OCI-LY1 (cell line): ENCODE data around the gene STEAP3.

ENCODE experiments used
- H2AFZ ChIP-seq: fragments of 200-600 bp; sonication (generic), shearing (Covaris generic); 2 replicates; pipeline ENCODE4 v1.6.0; 2014; ENCODE audit warnings: antibody characterized with exemption, mild to moderate bottlenecking, low read length
- H3F3A ChIP-seq: fragments of 200-600 bp; sonication (generic), shearing (Covaris generic); 2 replicates; pipeline ENCODE4 v1.6.0; 2014; ENCODE audit warnings: mild to moderate bottlenecking, antibody characterized with exemption, low read length, moderate library complexity; ENCODE audit not compliant: insufficient read depth
- H3K27ac ChIP-seq: fragments of 200-600 bp; sonication (generic); 2 replicates; pipeline ENCODE4 v1.5.1; 2014; ENCODE audit warnings: low read length, mixed run types, mild to moderate bottlenecking, low read depth; ENCODE audit not compliant: poor library complexity, severe bottlenecking
- H3K27me3 ChIP-seq: fragments of 200-600 bp; sonication (generic); 2 replicates; pipeline ENCODE4 v1.6.0; 2014; ENCODE audit warnings: antibody characterized with exemption, mild to moderate bottlenecking, low read length, moderate library complexity; ENCODE audit not compliant: insufficient read depth
- H3K36me3 ChIP-seq: fragments of 200-600 bp; sonication (generic); 2 replicates; pipeline ENCODE4 v1.6.1; 2014; ENCODE audit warnings: mild to moderate bottlenecking, antibody characterized with exemption, low read length, moderate library complexity, mixed read lengths; ENCODE audit not compliant: insufficient read depth
- H3K4me1 ChIP-seq: fragments of 200-600 bp; sonication (generic); 2 replicates; pipeline ENCODE4 v1.5.1; 2014; ENCODE audit warnings: mild to moderate bottlenecking, low read length, moderate library complexity; ENCODE audit not compliant: insufficient read depth, severe bottlenecking
- H3K4me2 ChIP-seq: fragments of 200-600 bp; sonication (generic), shearing (Covaris generic); 2 replicates; pipeline ENCODE4 v1.6.1; 2014; ENCODE audit warnings: low read length
- H3K4me3 ChIP-seq: fragments of 200-600 bp; sonication (generic); 2 replicates; pipeline ENCODE4 v1.5.1; 2014; ENCODE audit warnings: low read length, low read depth, mild to moderate bottlenecking, mixed read lengths; ENCODE audit not compliant: poor library complexity, severe bottlenecking
- H3K79me2 ChIP-seq: fragments of 200-600 bp; shearing (Covaris generic); 2 replicates; pipeline ENCODE4 v1.6.1; 2016; ENCODE audit warnings: mixed run types, low read length, mixed read lengths; ENCODE audit not compliant: insufficient read depth
- H3K9ac ChIP-seq: fragments of 200-600 bp; sonication (generic), shearing (Covaris generic); 2 replicates; pipeline ENCODE4 v1.6.1; 2014; ENCODE audit warnings: mild to moderate bottlenecking, low read length, mixed read lengths
- H3K9me2 ChIP-seq: fragments of 200-600 bp; sonication (generic), shearing (Covaris generic); 2 replicates; pipeline ENCODE4 v1.6.1; 2014; ENCODE audit warnings: low read depth, mild to moderate bottlenecking, low read length, mixed read lengths
- H3K9me3 ChIP-seq: fragments of 200-600 bp; shearing (Covaris generic); 2 replicates; pipeline ENCODE4 v1.6.1; 2014; ENCODE audit warnings: low read length, mixed read lengths
- H4K20me1 ChIP-seq: fragments of 200-600 bp; sonication (generic), shearing (Covaris generic); 2 replicates; pipeline ENCODE4 v1.6.0; 2016; ENCODE audit warnings: mild to moderate bottlenecking, low read length; ENCODE audit not compliant: insufficient read depth
- EZH2 ChIP-seq: fragments of 200-600 bp; sonication (generic), shearing (Covaris generic); IDR thresholded peaks from 2 replicates; pipeline ENCODE4 v1.8.0; 2017; ENCODE audit warnings: borderline replicate concordance, mixed run types, mild to moderate bottlenecking, antibody characterized with exemption, low read length, moderate library complexity, mixed read lengths
- TF ChIP-seq, protein P1 (sequence below): fragments of 200-600 bp; sonication (generic), shearing (Covaris generic); IDR thresholded peaks from 2 replicates; pipeline ENCODE4 v1.5.1; 2017; ENCODE audit warnings: mild to moderate bottlenecking, antibody characterized with exemption, low read length, moderate library complexity, mixed read lengths

STEAP3 gene

DNA sequence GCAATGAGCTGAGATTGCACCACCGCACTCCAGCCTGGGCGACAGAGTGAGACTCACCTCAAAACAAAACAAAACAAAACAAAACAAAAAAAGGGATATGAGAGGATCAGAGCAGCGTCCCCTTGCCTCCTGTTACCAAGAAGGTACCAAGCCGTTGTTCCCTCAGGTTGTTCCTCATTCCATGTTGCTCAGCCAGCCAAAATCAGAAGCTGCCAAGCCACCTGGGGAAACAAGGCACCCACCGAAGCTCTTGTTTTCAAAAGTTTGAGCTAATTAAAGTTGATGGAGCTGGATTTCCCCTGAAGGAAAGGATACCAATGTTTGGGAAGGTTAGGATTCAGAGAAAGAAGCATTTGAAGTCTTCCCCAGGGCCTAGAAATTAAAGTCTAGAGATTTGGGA is 21.8 kb upstream of the STEAP3 start:
- no peaks in the 10 kb centered on the region for H3F3A ChIP-seq
- no peak overlapping the region for H3K4me2 ChIP-seq
- H3K27ac ChIP-seq: no peak overlapping the region
- H2AFZ ChIP-seq: no peak overlapping the region
- H3K27me3 ChIP-seq: no peaks in the 10 kb centered on the region
- no peaks in the 10 kb centered on the region for H3K79me2 ChIP-seq
- H3K9ac ChIP-seq: no peak overlapping the region
- H3K4me3 ChIP-seq: no peak overlapping the region
- no peaks in the 10 kb centered on the region for H3K9me2 ChIP-seq
- no peaks in the 10 kb centered on the region for H3K36me3 ChIP-seq
- no peak for TF ChIP-seq EZH2
- TF ChIP-seq, protein P1, sequence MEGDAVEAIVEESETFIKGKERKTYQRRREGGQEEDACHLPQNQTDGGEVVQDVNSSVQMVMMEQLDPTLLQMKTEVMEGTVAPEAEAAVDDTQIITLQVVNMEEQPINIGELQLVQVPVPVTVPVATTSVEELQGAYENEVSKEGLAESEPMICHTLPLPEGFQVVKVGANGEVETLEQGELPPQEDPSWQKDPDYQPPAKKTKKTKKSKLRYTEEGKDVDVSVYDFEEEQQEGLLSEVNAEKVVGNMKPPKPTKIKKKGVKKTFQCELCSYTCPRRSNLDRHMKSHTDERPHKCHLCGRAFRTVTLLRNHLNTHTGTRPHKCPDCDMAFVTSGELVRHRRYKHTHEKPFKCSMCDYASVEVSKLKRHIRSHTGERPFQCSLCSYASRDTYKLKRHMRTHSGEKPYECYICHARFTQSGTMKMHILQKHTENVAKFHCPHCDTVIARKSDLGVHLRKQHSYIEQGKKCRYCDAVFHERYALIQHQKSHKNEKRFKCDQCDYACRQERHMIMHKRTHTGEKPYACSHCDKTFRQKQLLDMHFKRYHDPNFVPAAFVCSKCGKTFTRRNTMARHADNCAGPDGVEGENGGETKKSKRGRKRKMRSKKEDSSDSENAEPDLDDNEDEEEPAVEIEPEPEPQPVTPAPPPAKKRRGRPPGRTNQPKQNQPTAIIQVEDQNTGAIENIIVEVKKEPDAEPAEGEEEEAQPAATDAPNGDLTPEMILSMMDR: no peak
- no peaks in the 10 kb centered on the region for H3K4me1 ChIP-seq
- no peaks in the 10 kb centered on the region for H4K20me1 ChIP-seq
- no peaks in the 10 kb centered on the region for H3K9me3 ChIP-seq

DNA sequence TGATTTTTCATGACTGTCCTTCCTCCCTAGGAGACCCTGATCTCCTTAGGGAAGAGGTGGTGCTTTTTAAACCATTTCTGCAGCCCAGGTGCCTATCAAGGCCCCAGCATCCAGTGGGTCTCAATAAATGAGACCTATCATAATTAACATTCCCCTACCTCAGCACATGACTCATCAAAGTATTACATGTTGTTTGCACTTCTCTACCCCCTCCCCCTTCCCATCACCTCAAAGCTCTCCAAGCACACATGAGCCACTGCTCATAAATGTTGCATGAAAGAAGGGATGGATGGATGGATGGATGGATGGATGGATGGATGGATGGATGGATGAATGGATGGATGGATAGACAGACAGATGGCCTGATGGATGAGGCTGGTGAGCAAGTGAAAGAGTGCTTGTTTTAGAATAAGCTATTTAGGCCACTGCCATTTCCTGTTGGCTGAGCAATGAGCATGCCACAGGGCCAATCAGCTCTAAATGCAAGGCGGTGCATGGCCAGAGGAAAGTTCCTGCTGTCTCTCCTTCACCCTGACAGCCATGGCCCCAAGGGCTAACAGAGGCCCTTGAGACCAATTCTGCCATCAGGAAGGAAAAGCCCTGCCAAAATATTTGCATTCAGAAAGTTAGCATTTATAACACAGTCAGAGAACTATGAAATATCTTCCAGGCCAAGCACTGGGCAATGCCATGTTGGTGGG is 20.9 kb upstream of the STEAP3 start:
- H3K4me3 ChIP-seq: no peak overlapping the region
- H2AFZ ChIP-seq: no peak overlapping the region
- no peaks in the 10 kb centered on the region for H3K9me2 ChIP-seq
- H3K36me3 ChIP-seq: no peaks in the 10 kb centered on the region
- H3K27ac ChIP-seq: no peak overlapping the region
- H3F3A ChIP-seq: no peaks in the 10 kb centered on the region
- H4K20me1 ChIP-seq: no peaks in the 10 kb centered on the region
- no peaks in the 10 kb centered on the region for H3K27me3 ChIP-seq
- no peaks in the 10 kb centered on the region for H3K9me3 ChIP-seq
- no peak overlapping the region for H3K9ac ChIP-seq
- H3K4me1 ChIP-seq: no peaks in the 10 kb centered on the region
- no peaks in the 10 kb centered on the region for H3K79me2 ChIP-seq
- no peak overlapping the region for H3K4me2 ChIP-seq
- TF ChIP-seq, protein P1: no peak
- no peak for TF ChIP-seq EZH2

DNA sequence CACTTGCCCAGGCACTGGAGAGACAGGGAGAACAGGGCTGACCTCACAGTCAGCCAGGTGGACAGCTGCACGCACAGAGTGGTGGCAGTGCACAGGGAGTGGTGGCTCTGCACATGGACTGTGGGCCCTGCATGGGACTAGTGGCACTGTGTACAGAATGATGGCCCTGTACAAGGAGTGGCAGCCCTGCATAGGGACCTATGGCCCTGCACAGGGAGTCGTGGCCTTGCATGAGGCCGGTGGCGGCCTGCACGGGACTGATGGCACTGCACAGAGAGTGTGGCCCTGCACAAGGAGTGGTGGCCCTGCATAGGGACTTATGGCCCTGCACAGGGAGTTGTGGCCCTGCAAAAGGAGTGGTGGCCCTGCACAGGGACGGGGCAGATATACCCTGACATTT is 19.1 kb upstream of the STEAP3 start:
- no peaks in the 10 kb centered on the region for H3K4me1 ChIP-seq
- no peaks in the 10 kb centered on the region for H3K9me3 ChIP-seq
- no peaks in the 10 kb centered on the region for H3K27me3 ChIP-seq
- no peak overlapping the region for H2AFZ ChIP-seq
- no peak overlapping the region for H3K9ac ChIP-seq
- H3K79me2 ChIP-seq: no peaks in the 10 kb centered on the region
- no peak overlapping the region for H3K4me3 ChIP-seq
- H3K4me2 ChIP-seq: no peak overlapping the region
- no peak overlapping the region for H3K27ac ChIP-seq
- H3K36me3 ChIP-seq: no peaks in the 10 kb centered on the region
- H3K9me2 ChIP-seq: no peaks in the 10 kb centered on the region
- no peaks in the 10 kb centered on the region for H4K20me1 ChIP-seq
- TF ChIP-seq EZH2: no peak
- TF ChIP-seq, protein P1: no peak
- no peaks in the 10 kb centered on the region for H3F3A ChIP-seq
